Measurements from ENCODE around the gene NXNL2.
A peak's percentile ranks its signal among the peaks of the same experiment; 100 is the strongest.

NXNL2 gene

DNA sequence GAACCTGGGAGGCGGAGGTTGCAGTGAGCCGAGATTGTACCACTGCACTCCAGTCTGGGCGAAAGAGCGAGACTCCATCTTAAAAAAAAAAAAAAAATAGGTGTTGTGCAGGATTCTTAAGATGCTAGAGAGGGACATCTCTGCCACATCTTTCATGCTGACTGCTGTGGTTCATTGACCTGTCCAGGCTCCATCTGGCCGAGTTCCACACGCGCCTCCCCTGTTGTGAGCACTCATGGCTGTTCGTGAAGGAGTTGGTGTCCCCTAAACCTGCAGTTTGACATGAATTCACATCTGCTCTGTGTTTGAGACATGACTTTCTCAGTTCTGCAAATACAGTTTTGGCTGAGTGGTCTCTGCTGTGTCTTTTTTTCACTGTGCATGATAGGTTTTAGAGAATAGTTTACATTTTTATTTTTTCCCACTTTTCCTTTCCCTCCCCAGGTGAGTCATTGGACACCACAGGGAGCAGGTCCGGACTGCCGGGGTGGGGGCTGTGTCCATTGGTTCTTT, 5.3 kb downstream of the NXNL2 start:
- no peaks in the 10 kb centered on the region for H3K36me3 Mint-ChIP-seq (ENCODE audit: low read depth)
- H3K27me3 Mint-ChIP-seq = peaks cover 37% of the 10 kb centered on the region
- H3K4me1 Mint-ChIP-seq = peaks cover 6% of the 10 kb centered on the region
- no peak overlapping the region for H3K27ac Mint-ChIP-seq
- H3K4me3 Mint-ChIP-seq = no peak overlapping the region
- no peaks in the 10 kb centered on the region for H3K9me3 Mint-ChIP-seq
- DNase-seq = no peak
- ATAC-seq = no peak

GRCh38 chr9:88544245-88544644, 9.3 kb downstream of the NXNL2 start:
- Mint-ChIP-seq H3K4me3 (no peak overlapping the region), H3K9me3 (peaks cover 2% of the 10 kb centered on the region), H3K27me3 (peaks cover 12% of the 10 kb centered on the region), H3K27ac (no peak overlapping the region), H3K4me1 (no peaks in the 10 kb centered on the region), H3K36me3 (ENCODE audit: low read depth) (no peaks in the 10 kb centered on the region)
- no peak for DNase-seq
- no peak for ATAC-seq

GRCh38 chr9:88551546-88552137, 16.7 kb downstream of the NXNL2 start:
- peaks cover 6% of the 10 kb centered on the region for H3K9me3 Mint-ChIP-seq
- DNase-seq (no peak), ATAC-seq (no peak)
- H3K4me3 Mint-ChIP-seq = no peak overlapping the region
- no peaks in the 10 kb centered on the region for H3K4me1 Mint-ChIP-seq
- no peak overlapping the region for H3K27ac Mint-ChIP-seq
- H3K27me3 Mint-ChIP-seq = peaks cover 4% of the 10 kb centered on the region
- H3K36me3 Mint-ChIP-seq (ENCODE audit: low read depth) = no peaks in the 10 kb centered on the region

GRCh38 chr9:88553350-88553749, 18.4 kb downstream of the NXNL2 start:
- DNase-seq (no peak), ATAC-seq (no peak)
- Mint-ChIP-seq H3K4me3 (no peak overlapping the region), H3K4me1 (no peaks in the 10 kb centered on the region), H3K9me3 (peaks cover 6% of the 10 kb centered on the region), H3K36me3 (ENCODE audit: low read depth) (no peaks in the 10 kb centered on the region), H3K27me3 (peaks cover 4% of the 10 kb centered on the region), H3K27ac (no peak overlapping the region)

GRCh38 chr9:88555268-88555980, 20.4 kb downstream of the NXNL2 start:
- DNase-seq = no peak
- ATAC-seq = no peak
- peaks cover 2% of the 10 kb centered on the region for H3K27me3 Mint-ChIP-seq
- no peaks in the 10 kb centered on the region for H3K9me3 Mint-ChIP-seq
- no peaks in the 10 kb centered on the region for H3K4me1 Mint-ChIP-seq
- H3K27ac Mint-ChIP-seq = no peak overlapping the region
- H3K4me3 Mint-ChIP-seq = no peak overlapping the region
- H3K36me3 Mint-ChIP-seq (ENCODE audit: low read depth) = no peaks in the 10 kb centered on the region

- H3K27me3 Mint-ChIP-seq = peaks cover 4% of the 10 kb centered on the region
- H3K27ac Mint-ChIP-seq = no peak overlapping the region
- ATAC-seq = no peak
- no peak overlapping the region for H3K4me3 Mint-ChIP-seq
- H3K36me3 Mint-ChIP-seq (ENCODE audit: low read depth) = no peaks in the 10 kb centered on the region
- H3K4me1 Mint-ChIP-seq = no peaks in the 10 kb centered on the region
- no peak for DNase-seq
- no peaks in the 10 kb centered on the region for H3K9me3 Mint-ChIP-seq
These were observed 24.7 kb downstream of the NXNL2 start for GRCh38 chr9:88559661-88560060.

- Mint-ChIP-seq H3K27me3 (peaks cover 6% of the 10 kb centered on the region), H3K9me3 (no peaks in the 10 kb centered on the region), H3K36me3 (ENCODE audit: low read depth) (no peaks in the 10 kb centered on the region), H3K4me1 (peaks cover 2% of the 10 kb centered on the region), H3K4me3 (no peak overlapping the region), H3K27ac (no peak overlapping the region)
- ATAC-seq (peak; percentile 65), DNase-seq (peak; percentile 13)
These were observed 32.9 kb downstream of the NXNL2 start for GRCh38 chr9:88567870-88568269.

DNA sequence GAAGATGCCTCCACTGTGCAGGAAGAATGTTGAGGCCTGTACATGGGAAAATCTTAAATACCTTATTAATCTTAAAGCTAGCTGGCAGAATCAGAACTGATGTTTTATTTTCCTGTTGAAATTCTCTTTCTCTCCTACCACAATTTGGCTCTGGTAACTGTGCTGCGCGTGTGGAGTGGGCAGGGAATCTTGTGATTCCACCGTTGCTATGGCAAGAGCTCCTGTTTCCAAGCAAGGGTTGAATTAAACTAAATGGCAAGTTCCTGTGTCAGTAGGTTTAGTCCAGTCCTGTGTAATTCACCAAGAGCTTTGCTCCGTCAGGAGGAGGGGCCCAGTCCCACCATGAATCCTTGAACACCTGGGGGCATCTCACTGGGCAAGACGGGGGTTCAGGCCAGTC, 36.4 kb downstream of the NXNL2 start:
- no peaks in the 10 kb centered on the region for H3K9me3 Mint-ChIP-seq
- H3K4me3 Mint-ChIP-seq = no peak overlapping the region
- H3K36me3 Mint-ChIP-seq (ENCODE audit: low read depth) = no peaks in the 10 kb centered on the region
- H3K27me3 Mint-ChIP-seq = peaks cover 12% of the 10 kb centered on the region
- peaks cover 2% of the 10 kb centered on the region for H3K4me1 Mint-ChIP-seq
- DNase-seq (no peak), ATAC-seq (no peak)
- no peak overlapping the region for H3K27ac Mint-ChIP-seq

DNA sequence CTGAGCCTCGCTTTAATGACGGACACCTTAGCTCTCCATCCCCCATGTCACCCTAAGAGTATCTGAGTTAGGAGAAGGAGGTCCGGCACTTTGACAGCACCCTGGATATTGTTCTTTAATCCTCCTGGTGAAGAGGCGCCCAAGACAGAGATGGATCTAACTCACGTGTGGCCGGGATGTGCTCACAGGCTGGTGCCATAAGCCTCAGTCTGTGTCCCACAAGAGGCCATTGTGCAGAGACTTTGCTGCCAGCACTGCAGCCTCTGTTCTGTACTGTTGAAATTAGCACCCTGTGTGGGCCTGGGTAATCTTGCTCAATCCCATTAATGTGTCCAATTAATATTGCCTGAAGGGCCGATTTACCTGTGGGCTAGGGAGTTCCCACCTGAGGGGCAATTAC, 37.7 kb downstream of the NXNL2 start:
- DNase-seq (no peak), ATAC-seq (no peak)
- Mint-ChIP-seq H3K36me3 (ENCODE audit: low read depth) (no peaks in the 10 kb centered on the region), H3K27ac (no peak overlapping the region), H3K4me3 (no peak overlapping the region), H3K27me3 (peaks cover 15% of the 10 kb centered on the region), H3K9me3 (no peaks in the 10 kb centered on the region), H3K4me1 (peaks cover 2% of the 10 kb centered on the region)

- Mint-ChIP-seq H3K4me1 (peaks cover 2% of the 10 kb centered on the region), H3K9me3 (no peaks in the 10 kb centered on the region), H3K27ac (no peak overlapping the region), H3K27me3 (peaks cover 12% of the 10 kb centered on the region), H3K4me3 (no peak overlapping the region), H3K36me3 (ENCODE audit: low read depth) (no peaks in the 10 kb centered on the region)
- ATAC-seq (no peak), DNase-seq (no peak)
These were observed 40.0 kb downstream of the NXNL2 start for GRCh38 chr9:88574953-88575352.

GRCh38 chr9:88577256-88578120, 42.5 kb downstream of the NXNL2 start:
- ATAC-seq (peak; percentile 9), DNase-seq (no peak)
- peaks cover 2% of the 10 kb centered on the region for H3K4me1 Mint-ChIP-seq
- H3K36me3 Mint-ChIP-seq (ENCODE audit: low read depth) = no peaks in the 10 kb centered on the region
- no peaks in the 10 kb centered on the region for H3K9me3 Mint-ChIP-seq
- H3K27ac Mint-ChIP-seq = no peak overlapping the region
- H3K4me3 Mint-ChIP-seq = no peak overlapping the region
- peaks cover 12% of the 10 kb centered on the region for H3K27me3 Mint-ChIP-seq

DNA sequence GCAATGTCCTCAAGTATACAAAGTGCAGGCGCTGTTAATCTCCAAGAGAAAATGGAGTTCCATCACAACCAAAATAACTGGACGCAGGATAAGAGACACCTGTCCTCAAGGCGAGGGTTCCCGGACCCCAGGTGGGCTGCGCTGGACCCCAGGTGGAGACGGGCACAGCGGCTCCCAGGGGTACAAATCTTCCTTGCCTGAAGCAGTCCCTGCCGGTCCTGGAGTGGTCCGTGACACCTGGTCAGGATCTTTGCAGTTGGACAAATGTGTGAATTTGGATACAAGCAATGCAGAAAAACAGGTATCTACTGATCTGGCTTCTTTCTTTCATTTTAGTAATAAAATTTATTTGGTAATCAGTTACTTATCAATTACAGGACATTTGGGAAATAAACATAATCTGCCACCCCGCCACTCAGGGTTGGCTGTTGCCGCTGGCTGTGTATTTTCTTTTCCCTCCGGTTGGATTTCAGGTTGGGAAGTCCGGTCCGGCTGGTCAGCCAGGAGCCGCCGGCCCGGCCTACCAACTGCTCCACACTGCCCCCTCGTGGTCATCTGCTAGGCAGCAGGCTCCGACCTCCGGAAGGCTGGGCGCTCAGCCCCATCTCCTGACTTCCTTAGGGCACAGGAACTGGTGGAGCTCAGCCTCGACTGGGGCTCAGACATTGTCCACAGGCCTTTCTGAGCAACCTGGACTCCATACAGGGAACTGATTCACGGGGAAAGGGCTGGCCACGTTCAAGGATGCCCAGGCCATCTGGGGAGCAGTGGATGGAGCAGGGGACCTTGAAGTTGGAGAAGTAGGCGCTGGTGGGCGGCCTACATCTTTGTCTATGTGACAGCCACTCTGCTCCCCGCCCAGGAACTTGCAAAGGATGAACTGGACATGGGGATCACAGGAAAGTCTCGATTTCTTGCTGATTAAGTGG, 43.4 kb downstream of the NXNL2 start:
- peaks cover 10% of the 10 kb centered on the region for H3K27me3 Mint-ChIP-seq
- peak overlapping the region; percentile 34 for H3K4me3 Mint-ChIP-seq

DNA sequence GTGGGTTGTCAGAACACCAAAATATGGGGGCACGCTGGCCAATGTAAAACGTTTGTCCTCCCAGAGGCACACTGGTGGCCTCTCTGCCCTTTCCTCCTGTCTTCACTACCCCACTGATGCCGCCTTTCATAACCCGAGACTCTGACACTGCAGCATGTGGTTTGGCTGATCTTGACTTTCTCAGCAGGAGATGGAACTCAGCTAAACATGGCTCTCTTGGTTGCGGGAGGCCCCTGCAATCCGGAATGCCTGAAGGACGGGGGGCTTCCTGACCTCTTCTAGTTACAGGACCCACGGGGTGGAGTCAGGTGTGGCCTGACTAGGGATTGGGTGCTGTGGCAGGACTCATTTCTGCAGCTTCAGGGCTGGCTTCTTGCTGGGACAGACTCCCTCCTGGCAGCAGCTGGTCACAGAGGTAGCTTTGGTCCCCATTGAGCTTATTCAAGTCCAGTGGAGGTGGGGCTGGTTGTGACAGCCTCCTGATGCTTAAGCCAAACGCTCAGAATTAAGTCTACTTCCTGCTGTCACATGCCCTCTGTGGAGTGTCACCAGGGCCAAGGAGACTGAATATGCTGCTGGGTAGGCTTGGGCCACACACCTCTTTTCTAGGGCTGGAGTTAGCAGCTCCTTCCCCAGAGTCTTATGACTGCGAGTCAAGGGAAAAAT, 44.2 kb downstream of the NXNL2 start:
- Mint-ChIP-seq H3K27me3 (peaks cover 8% of the 10 kb centered on the region), H3K4me3 (no peak overlapping the region), H3K9me3 (no peaks in the 10 kb centered on the region), H3K27ac (no peak overlapping the region), H3K36me3 (ENCODE audit: low read depth) (no peaks in the 10 kb centered on the region), H3K4me1 (peaks cover 3% of the 10 kb centered on the region)
- DNase-seq (no peak), ATAC-seq (no peak)

More for the DNA sequence above, 43.4 kb downstream of the NXNL2 start:
- Mint-ChIP-seq H3K4me1 (peaks cover 2% of the 10 kb centered on the region), H3K36me3 (ENCODE audit: low read depth) (no peaks in the 10 kb centered on the region), H3K27ac (no peak overlapping the region), H3K9me3 (no peaks in the 10 kb centered on the region)
- peak; percentile 82 for DNase-seq
- peak; percentile 67 for ATAC-seq

Data from activated naive CD8-positive, alpha-beta T cell treated with anti-CD3 and anti-CD28 coated beads, Interleukin-2, amount 50 U/mL, for 24 hours (primary cell).